Vagina (tissue), 2 donors: ENCODE measurements around the gene SCN5A.

ENCODE experiments used
- POLR2A ChIP-seq, 2 donors: fragments of 450-650 bp; IDR thresholded peaks; one replicate each; pipeline ENCODE4 v1.6.1; 2017; ENCODE audit warnings: antibody characterized with exemption in 2 of 2, mild to moderate bottlenecking in 2 of 2, moderate library complexity in 2 of 2
- TF ChIP-seq, protein P1 (sequence below), 3 experiments: fragments of 450-650 bp in 2 of 3; fragments of 200-600 bp in 1 of 3; sonication (generic) in 1 of 3; IDR thresholded peaks; one replicate each; pipeline ENCODE4 v1.5.1; 2017 to 2019; ENCODE audit warnings: antibody characterized with exemption in 3 of 3, mild to moderate bottlenecking in 2 of 3, moderate library complexity in 2 of 3

DNA sequence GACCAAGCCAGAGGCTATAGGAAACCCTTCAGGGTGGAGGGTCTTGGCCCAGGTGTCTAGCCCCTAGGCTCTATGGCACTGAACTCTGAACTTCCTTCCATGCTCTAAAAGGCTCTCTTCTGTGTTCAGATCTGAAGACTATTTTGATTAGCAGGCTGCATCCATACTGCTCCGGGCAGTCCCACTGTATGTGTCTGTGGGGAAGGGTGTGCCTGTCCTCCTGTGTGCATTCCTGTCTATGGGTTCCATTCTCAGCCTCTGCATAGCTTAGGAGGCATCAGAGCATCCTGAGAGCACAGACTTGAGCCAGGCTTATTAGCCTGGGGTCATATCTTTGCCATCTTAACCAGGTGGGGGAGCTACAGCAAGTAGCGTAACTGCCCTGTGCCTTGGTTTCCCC lies 115.3 kb downstream of the SCN5A start:
- TF ChIP-seq, protein P1, sequence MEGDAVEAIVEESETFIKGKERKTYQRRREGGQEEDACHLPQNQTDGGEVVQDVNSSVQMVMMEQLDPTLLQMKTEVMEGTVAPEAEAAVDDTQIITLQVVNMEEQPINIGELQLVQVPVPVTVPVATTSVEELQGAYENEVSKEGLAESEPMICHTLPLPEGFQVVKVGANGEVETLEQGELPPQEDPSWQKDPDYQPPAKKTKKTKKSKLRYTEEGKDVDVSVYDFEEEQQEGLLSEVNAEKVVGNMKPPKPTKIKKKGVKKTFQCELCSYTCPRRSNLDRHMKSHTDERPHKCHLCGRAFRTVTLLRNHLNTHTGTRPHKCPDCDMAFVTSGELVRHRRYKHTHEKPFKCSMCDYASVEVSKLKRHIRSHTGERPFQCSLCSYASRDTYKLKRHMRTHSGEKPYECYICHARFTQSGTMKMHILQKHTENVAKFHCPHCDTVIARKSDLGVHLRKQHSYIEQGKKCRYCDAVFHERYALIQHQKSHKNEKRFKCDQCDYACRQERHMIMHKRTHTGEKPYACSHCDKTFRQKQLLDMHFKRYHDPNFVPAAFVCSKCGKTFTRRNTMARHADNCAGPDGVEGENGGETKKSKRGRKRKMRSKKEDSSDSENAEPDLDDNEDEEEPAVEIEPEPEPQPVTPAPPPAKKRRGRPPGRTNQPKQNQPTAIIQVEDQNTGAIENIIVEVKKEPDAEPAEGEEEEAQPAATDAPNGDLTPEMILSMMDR (IDR thresholded peaks at IDR 0.05) = no peak
- no peak for TF ChIP-seq POLR2A (IDR thresholded peaks at IDR 0.05)
